Neural cell (in vitro differentiated cells): ENCODE results near the gene UBE2L3. TPM values are rescaled to one million over a fixed set of nuclear protein-coding genes. Genes with fewer than 3 reads are reported as not detected.

Experiments
- H2AFZ ChIP-seq: fragments of 200-600, 300-800 bp; sonication (generic), shearing (Covaris generic); 2 replicates; pipeline ENCODE4 v1.6.0; 2014; ENCODE audit warnings: low read depth, mild to moderate bottlenecking, antibody characterized with exemption, low read length, moderate library complexity
- H3F3A ChIP-seq: fragments of 200-600 bp; shearing (Covaris generic); 2 replicates; pipeline ENCODE4 v1.6.1; 2016; ENCODE audit warnings: mild to moderate bottlenecking, moderate library complexity, mixed read lengths, antibody characterized with exemption, low read length; ENCODE audit not compliant: insufficient read depth, poor library complexity, severe bottlenecking
- H3K27ac ChIP-seq: fragments of 200-600, 300-800 bp; sonication (generic), shearing (Covaris generic); 2 replicates; pipeline ENCODE4 v1.5.1; 2014; ENCODE audit warnings: mild to moderate bottlenecking, low read length, moderate library complexity
- H3K27me3 ChIP-seq: fragments of 300-800, 200-600 bp; sonication (generic), shearing (Covaris generic); 2 replicates; pipeline ENCODE4 v1.6.0; 2014; ENCODE audit warnings: mild to moderate bottlenecking, low read depth, low read length, moderate library complexity; ENCODE audit not compliant: insufficient read depth
- H3K36me3 ChIP-seq: fragments of 300-800, 200-600 bp; sonication (generic), shearing (Covaris generic); 2 replicates; pipeline ENCODE4 v1.5.1; 2014; ENCODE audit warnings: mild to moderate bottlenecking, antibody characterized with exemption, low read length, moderate library complexity; ENCODE audit not compliant: insufficient read depth
- H3K4me2 ChIP-seq: fragments of 300-800, 200-600 bp; sonication (generic), shearing (Covaris generic); 2 replicates; pipeline ENCODE4 v1.6.0; 2014; ENCODE audit warnings: mild to moderate bottlenecking, low read length
- H3K4me3 ChIP-seq: fragments of 300-800, 200-600 bp; sonication (generic), shearing (Covaris generic); 2 replicates; pipeline ENCODE4 v1.5.1; 2014; ENCODE audit warnings: mild to moderate bottlenecking, low read length, moderate library complexity
- H3K79me2 ChIP-seq: fragments of 200-600 bp; shearing (Covaris generic); replicated peaks from 2 replicates; pipeline ENCODE4 v1.6.0; 2014; ENCODE audit warnings: mild to moderate bottlenecking, low read length, moderate library complexity; ENCODE audit not compliant: insufficient read depth
- H3K9ac ChIP-seq: fragments of 300-800, 200-600 bp; sonication (generic), shearing (Covaris generic); 2 replicates; pipeline ENCODE4 v1.6.1; 2016; ENCODE audit warnings: mild to moderate bottlenecking, low read length, mixed read lengths
- H3K9me2 ChIP-seq: fragments of 200-600 bp; shearing (Covaris generic); 2 replicates; pipeline ENCODE4 v1.6.1; 2016; ENCODE audit warnings: mild to moderate bottlenecking, low read length, mixed read lengths; ENCODE audit not compliant: insufficient read depth
- H3K9me3 ChIP-seq: fragments of 200-600, 300-800 bp; sonication (generic), shearing (Covaris generic); 2 replicates; pipeline ENCODE4 v1.6.1; 2016; ENCODE audit warnings: mild to moderate bottlenecking, mixed run types, low read length, moderate library complexity, mixed read lengths
- H4K20me1 ChIP-seq: fragments of 200-600 bp; shearing (Covaris generic); 2 replicates; pipeline ENCODE4 v1.6.1; 2016; ENCODE audit warnings: mild to moderate bottlenecking, mixed run types; ENCODE audit not compliant: insufficient read depth
- EP300 ChIP-seq: fragments of 450-650 bp; conservative IDR thresholded peaks from 2 replicates; pipeline ENCODE4 v1.6.1; 2014; ENCODE audit warnings: antibody characterized with exemption, mild to moderate bottlenecking, moderate library complexity; ENCODE audit not compliant: poor library complexity, severe bottlenecking
- EZH2 ChIP-seq: fragments of 200-600, 300-800 bp; shearing (Covaris generic), sonication (generic); IDR thresholded peaks from 2 replicates; pipeline ENCODE4 v1.6.1; 2014; ENCODE audit warnings: antibody characterized with exemption, low read length, borderline replicate concordance, mild to moderate bottlenecking; ENCODE audit not compliant: insufficient read depth, poor library complexity, severe bottlenecking
- MXI1 ChIP-seq: fragments of 450-650 bp; conservative IDR thresholded peaks from 2 replicates; pipeline ENCODE4 v1.6.1; 2014; ENCODE audit warnings: antibody characterized with exemption, mild to moderate bottlenecking; ENCODE audit not compliant: poor library complexity, severe bottlenecking
- POLR2AphosphoS5 ChIP-seq: IDR thresholded peaks from 2 replicates; pipeline ENCODE4 v1.6.1; 2012
- RAD21 ChIP-seq: fragments of 450-650 bp; conservative IDR thresholded peaks from 2 replicates; pipeline ENCODE4 v1.6.1; 2014; ENCODE audit warnings: antibody characterized with exemption, mild to moderate bottlenecking, moderate library complexity
- SMC3 ChIP-seq: fragments of 450-650 bp; conservative IDR thresholded peaks from 2 replicates; pipeline ENCODE4 v1.6.1; 2014; ENCODE audit warnings: antibody characterized with exemption, mild to moderate bottlenecking, moderate library complexity; ENCODE audit not compliant: poor library complexity
- TAF1 ChIP-seq: IDR thresholded peaks from 2 replicates; pipeline ENCODE4 v1.6.1; 2012; ENCODE audit warnings: low read depth
- polyA plus RNA-seq: library from polyadenylated mRNA; depleted of rRNA; stranded (reverse); fragments of >200 nt; gene quantifications from 2 replicates; pipeline ENCODE4 v1.2.3, GENCODE V29; 2014
- TF ChIP-seq, protein P1 (sequence below): fragments of 450-650 bp; IDR thresholded peaks from 2 replicates; pipeline ENCODE4 v1.5.1; 2014; ENCODE audit warnings: antibody characterized with exemption, mild to moderate bottlenecking, moderate library complexity; ENCODE audit not compliant: poor library complexity, severe bottlenecking

UBE2L3 gene
- polyA plus RNA-seq, 1 donor from 2014 or later = 49.1 TPM

DNA sequence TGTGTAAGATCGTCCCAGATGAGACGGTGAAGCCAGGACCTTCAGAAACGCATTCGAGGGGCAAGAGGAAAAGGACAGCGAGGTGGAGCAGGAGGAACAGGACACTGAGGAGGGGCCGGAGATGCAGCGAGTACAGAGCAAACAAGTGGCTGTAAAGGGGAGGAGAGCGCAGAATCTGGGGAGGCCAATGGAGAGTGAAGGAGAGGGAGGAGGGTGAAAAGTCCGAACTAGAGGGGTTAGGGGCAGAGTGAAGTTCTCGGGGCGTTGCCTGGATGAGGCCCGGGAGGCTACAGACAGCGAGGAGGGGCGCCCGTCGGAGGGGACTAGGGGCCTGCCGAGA is 89.5 kb downstream of the UBE2L3 start:
- H3K9me3 ChIP-seq = no peaks in the 10 kb centered on the region
- H3K4me3 ChIP-seq = peak overlapping the region; percentile 71
- peaks cover 7% of the 10 kb centered on the region for H3K27me3 ChIP-seq
- peaks cover 6% of the 10 kb centered on the region for H3K79me2 ChIP-seq
- no peaks in the 10 kb centered on the region for H3K36me3 ChIP-seq
- H3K9ac ChIP-seq = no peak overlapping the region
- H2AFZ ChIP-seq = no peak overlapping the region
- no peak overlapping the region for H3K4me2 ChIP-seq
- no peaks in the 10 kb centered on the region for H4K20me1 ChIP-seq
- TF ChIP-seq MXI1 = no peak
- TF ChIP-seq POLR2AphosphoS5 = no peak
- no peak overlapping the region for H3K27ac ChIP-seq
- H3K9me2 ChIP-seq = no peaks in the 10 kb centered on the region
- no peaks in the 10 kb centered on the region for H3F3A ChIP-seq

- H3F3A ChIP-seq = no peaks in the 10 kb centered on the region
- H4K20me1 ChIP-seq = no peaks in the 10 kb centered on the region
- peaks cover 7% of the 10 kb centered on the region for H3K27me3 ChIP-seq
- no peaks in the 10 kb centered on the region for H3K9me2 ChIP-seq
- H3K27ac ChIP-seq = no peak overlapping the region
- no peaks in the 10 kb centered on the region for H3K36me3 ChIP-seq
- H3K4me2 ChIP-seq = no peak overlapping the region
- H3K9ac ChIP-seq = peak overlapping the region; percentile 49
- no peak overlapping the region for H2AFZ ChIP-seq
- H3K79me2 ChIP-seq = peaks cover 2% of the 10 kb centered on the region
- no peaks in the 10 kb centered on the region for H3K9me3 ChIP-seq
- H3K4me3 ChIP-seq = peak overlapping the region; percentile 71
- TF ChIP-seq RAD21 (no peak), TAF1 (no peak), MXI1 (peak; percentile 28), EZH2 (no peak), POLR2AphosphoS5 (peak; percentile 8)
- TF ChIP-seq, protein P1, sequence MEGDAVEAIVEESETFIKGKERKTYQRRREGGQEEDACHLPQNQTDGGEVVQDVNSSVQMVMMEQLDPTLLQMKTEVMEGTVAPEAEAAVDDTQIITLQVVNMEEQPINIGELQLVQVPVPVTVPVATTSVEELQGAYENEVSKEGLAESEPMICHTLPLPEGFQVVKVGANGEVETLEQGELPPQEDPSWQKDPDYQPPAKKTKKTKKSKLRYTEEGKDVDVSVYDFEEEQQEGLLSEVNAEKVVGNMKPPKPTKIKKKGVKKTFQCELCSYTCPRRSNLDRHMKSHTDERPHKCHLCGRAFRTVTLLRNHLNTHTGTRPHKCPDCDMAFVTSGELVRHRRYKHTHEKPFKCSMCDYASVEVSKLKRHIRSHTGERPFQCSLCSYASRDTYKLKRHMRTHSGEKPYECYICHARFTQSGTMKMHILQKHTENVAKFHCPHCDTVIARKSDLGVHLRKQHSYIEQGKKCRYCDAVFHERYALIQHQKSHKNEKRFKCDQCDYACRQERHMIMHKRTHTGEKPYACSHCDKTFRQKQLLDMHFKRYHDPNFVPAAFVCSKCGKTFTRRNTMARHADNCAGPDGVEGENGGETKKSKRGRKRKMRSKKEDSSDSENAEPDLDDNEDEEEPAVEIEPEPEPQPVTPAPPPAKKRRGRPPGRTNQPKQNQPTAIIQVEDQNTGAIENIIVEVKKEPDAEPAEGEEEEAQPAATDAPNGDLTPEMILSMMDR = peak; percentile 31
These were observed 90.0 kb downstream of the UBE2L3 start for GRCh38 chr22:21657360-21658032.

GRCh38 chr22:21659864-21660525 is 92.5 kb downstream of the UBE2L3 start:
- peaks cover 7% of the 10 kb centered on the region for H3K27me3 ChIP-seq
- H4K20me1 ChIP-seq = no peaks in the 10 kb centered on the region
- H3K79me2 ChIP-seq = no peaks in the 10 kb centered on the region
- H3K9me3 ChIP-seq = no peaks in the 10 kb centered on the region
- H2AFZ ChIP-seq = no peak overlapping the region
- H3K9ac ChIP-seq = no peak overlapping the region
- H3K27ac ChIP-seq = no peak overlapping the region
- H3F3A ChIP-seq = no peaks in the 10 kb centered on the region
- no peaks in the 10 kb centered on the region for H3K9me2 ChIP-seq
- no peaks in the 10 kb centered on the region for H3K36me3 ChIP-seq
- H3K4me3 ChIP-seq = no peak overlapping the region
- no peak overlapping the region for H3K4me2 ChIP-seq
- TF ChIP-seq EZH2 (no peak), POLR2AphosphoS5 (no peak), EP300 (no peak), MXI1 (no peak), SMC3 (no peak), TAF1 (no peak)
